Right lobe of liver (tissue), 4 donors: ENCODE measurements around the gene KMT5B.

ENCODE experiments used
- POLR2A ChIP-seq: fragments of 450-650 bp; IDR thresholded peaks from one replicate; pipeline ENCODE4 v1.6.1; 2017; ENCODE audit warnings: antibody characterized with exemption, mild to moderate bottlenecking
- TF ChIP-seq, protein P1 (sequence below), 4 donors: fragments of 200-600 bp in 3 of 4; fragments of 450-650 bp in 1 of 4; IDR thresholded peaks; one replicate each; pipeline versions ENCODE4 v1.5.1 to v1.8.0; 2016 to 2022; ENCODE audit warnings: antibody characterized with exemption in 4 of 4, mild to moderate bottlenecking in 2 of 4
- donor health status: DM: no; HTN: no; CAD: no.
- donor health status: DM: no; HTN: no; CAD: no.
- donor health status: DM: no; HTN: yes; CAD: no.

DNA sequence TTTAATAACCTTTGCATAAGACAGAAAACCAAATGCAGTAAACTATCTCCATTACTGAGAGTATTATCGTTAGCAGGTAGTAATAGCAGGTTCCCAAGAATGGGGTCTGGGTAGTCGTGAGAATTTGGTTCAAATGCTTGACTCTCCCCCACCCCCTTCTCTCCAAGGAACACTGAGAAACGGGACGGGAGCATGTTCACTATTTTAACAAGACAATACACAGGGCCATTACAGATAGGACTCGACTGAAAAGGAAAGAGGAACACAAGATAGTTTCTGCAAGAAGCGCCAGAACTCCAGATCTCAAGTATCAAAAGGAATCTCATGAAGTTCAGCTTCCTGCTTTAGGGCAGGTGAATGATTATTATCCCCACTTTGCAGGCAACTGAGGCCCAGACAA is 27.0 kb downstream of the KMT5B start:
- TF ChIP-seq, protein P1, sequence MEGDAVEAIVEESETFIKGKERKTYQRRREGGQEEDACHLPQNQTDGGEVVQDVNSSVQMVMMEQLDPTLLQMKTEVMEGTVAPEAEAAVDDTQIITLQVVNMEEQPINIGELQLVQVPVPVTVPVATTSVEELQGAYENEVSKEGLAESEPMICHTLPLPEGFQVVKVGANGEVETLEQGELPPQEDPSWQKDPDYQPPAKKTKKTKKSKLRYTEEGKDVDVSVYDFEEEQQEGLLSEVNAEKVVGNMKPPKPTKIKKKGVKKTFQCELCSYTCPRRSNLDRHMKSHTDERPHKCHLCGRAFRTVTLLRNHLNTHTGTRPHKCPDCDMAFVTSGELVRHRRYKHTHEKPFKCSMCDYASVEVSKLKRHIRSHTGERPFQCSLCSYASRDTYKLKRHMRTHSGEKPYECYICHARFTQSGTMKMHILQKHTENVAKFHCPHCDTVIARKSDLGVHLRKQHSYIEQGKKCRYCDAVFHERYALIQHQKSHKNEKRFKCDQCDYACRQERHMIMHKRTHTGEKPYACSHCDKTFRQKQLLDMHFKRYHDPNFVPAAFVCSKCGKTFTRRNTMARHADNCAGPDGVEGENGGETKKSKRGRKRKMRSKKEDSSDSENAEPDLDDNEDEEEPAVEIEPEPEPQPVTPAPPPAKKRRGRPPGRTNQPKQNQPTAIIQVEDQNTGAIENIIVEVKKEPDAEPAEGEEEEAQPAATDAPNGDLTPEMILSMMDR (IDR thresholded peaks at IDR 0.05): no peak
- no peak for TF ChIP-seq POLR2A
